Heart left ventricle (tissue), 16 donors: ENCODE data around the gene TAF10. TPM values are rescaled to one million over a fixed set of nuclear protein-coding genes. Genes with fewer than 3 reads are reported as not detected.

Experiments
- ATAC-seq, 4 donors: fragments of 200-7000 bp; cut with Tn5 transposase; one replicate each; pipeline ENCODE4 v1.9.1; 2020 to 2022; ENCODE audit warnings: moderate library complexity in 4 of 4, mild to moderate bottlenecking in 3 of 4, moderate number of reproducible peaks in 1 of 4
- DNase-seq, 5 donors: peaks; one replicate each; pipeline ENCODE4 v3.0.0-alpha.2; 2020
- H3K27ac ChIP-seq, 12 donors: fragments of 200-600 bp; sonication (generic) in 4 of 12; one replicate each; pipeline versions ENCODE4 v1.5.0 to v1.8.0; 2016 to 2022; ENCODE audit warnings: mild to moderate bottlenecking in 2 of 12
- H3K27me3 ChIP-seq, 9 donors: fragments of 200-600 bp; sonication (generic) in 2 of 9; one replicate each; pipeline versions ENCODE4 v1.5.1 to v1.8.0; 2016 to 2022; ENCODE audit warnings: mild to moderate bottlenecking in 3 of 9
- H3K36me3 ChIP-seq, 9 donors: fragments of 200-600 bp; sonication (generic) in 2 of 9; one replicate each; pipeline versions ENCODE4 v1.5.0 to v1.8.0; 2018 to 2022; ENCODE audit warnings: mild to moderate bottlenecking in 2 of 9
- H3K4me1 ChIP-seq, 12 donors: fragments of 200-600 bp; sonication (generic) in 4 of 12; one replicate each; pipeline versions ENCODE4 v1.5.0 to v1.8.0; 2016 to 2022; ENCODE audit warnings: mild to moderate bottlenecking in 3 of 12
- H3K4me3 ChIP-seq, 12 donors: fragments of 200-600 bp; sonication (generic) in 4 of 12; one replicate each; pipeline versions ENCODE4 v1.5.0 to v1.8.0; 2017 to 2022; ENCODE audit warnings: mild to moderate bottlenecking in 9 of 12, moderate library complexity in 4 of 12
- H3K9me3 ChIP-seq, 12 donors: fragments of 200-600 bp; sonication (generic) in 4 of 12; one replicate each; pipeline versions ENCODE4 v1.5.0 to v1.8.0; 2016 to 2022; ENCODE audit warnings: mild to moderate bottlenecking in 1 of 12
- POLR2A ChIP-seq, 2 donors: fragments of 450-650 bp; IDR thresholded peaks; one replicate each; pipeline ENCODE4 v1.6.1; 2017; ENCODE audit warnings: antibody characterized with exemption in 2 of 2, mild to moderate bottlenecking in 2 of 2, moderate library complexity in 2 of 2
- WGBS, 4 donors: extraction: QIAGEN DNeasy Blood & Tissue Kit in 2 of 4; methylation state at CpG; one replicate each; pipeline versions ENCODE4 v1.1.5 to v1.1.7; 2013 to 2018; 5-methylcytosine and 5-hydroxymethylcytosine counted together
- intact Hi-C, 10 donors: fragments of 100-400 bp; cut with DNase I; formaldehyde crosslinking; loops; one replicate each; pipeline versions ENCODE4 v1.11.1 to v1.14.2; 2022
- polyA plus RNA-seq, 2 donors: library from polyadenylated mRNA; stranded (reverse); fragments of 200-250 nt; gene quantifications; one replicate each; pipeline ENCODE4 v1.2.3, GENCODE V29; 2013
- total RNA-seq, 9 donors: library from RNA; depleted of rRNA in 2 of 9; stranded (reverse); fragments of >200 nt in 2 of 9; fragmentation: NEBNext Ultra II Directional in 3 of 9; extraction: Animal tissue kit (Norgen Biotek cat#: 25700) in 3 of 9; gene quantifications; one replicate each; pipeline versions ENCODE4 v1.1.0 to v1.2.4, GENCODE V29; 2016 to 2023
- TF ChIP-seq, protein P1 (sequence below), 12 donors: fragments of 200-600 bp; sonication (generic) in 4 of 12; IDR thresholded peaks; one replicate each; pipeline versions ENCODE4 v1.5.0 to v1.8.0; 2018 to 2022; ENCODE audit warnings: antibody characterized with exemption in 12 of 12, mild to moderate bottlenecking in 5 of 12
- donor health status: ischemic (EF 13 %, LVEDD 7.1; RV severe dilation, severe dysfunction).
- donor health status: healthy with polysubstance abuse.
- donor health status: DM: no; HTN: yes; CAD: no.
- donor health status: DM: no; HTN: no; CAD: no.
- donor health status: ischemic (EF 25% LVEDD 6.9; RV normal size, moderate dysfunction).
- donor health status: ischemic (EF 25% LVEDD 5.7; RV mildly dilated, moderate dysfunction).
- donor health status: healthy.
- donor health status: DM: yes; HTN: yes; CAD: no.
- donor health status: ischemic (EF 35%, LVEDD 5.7; RV mildly dilated, moderate dysfunction).
- donor health status: nonischemic (EF 11% LVEDD 7.7; RV severe dilation, severe dysfunction).
- donor health status: DM: yes; HTN: yes; CAD: no.
- donor health status: PGD.
- donor health status: ischemic (EF 29% LVEDD 5.4; RV normal size, mild dysfunction).
- donor health status: nonischemic (EF 23%, LVEDD 6.1; RV moderate dilation, normal function).

TAF10 gene
- total and polyA plus RNA-seq, 11 donors, result 42.3 to 155 (median 99.0) TPM

DNA sequence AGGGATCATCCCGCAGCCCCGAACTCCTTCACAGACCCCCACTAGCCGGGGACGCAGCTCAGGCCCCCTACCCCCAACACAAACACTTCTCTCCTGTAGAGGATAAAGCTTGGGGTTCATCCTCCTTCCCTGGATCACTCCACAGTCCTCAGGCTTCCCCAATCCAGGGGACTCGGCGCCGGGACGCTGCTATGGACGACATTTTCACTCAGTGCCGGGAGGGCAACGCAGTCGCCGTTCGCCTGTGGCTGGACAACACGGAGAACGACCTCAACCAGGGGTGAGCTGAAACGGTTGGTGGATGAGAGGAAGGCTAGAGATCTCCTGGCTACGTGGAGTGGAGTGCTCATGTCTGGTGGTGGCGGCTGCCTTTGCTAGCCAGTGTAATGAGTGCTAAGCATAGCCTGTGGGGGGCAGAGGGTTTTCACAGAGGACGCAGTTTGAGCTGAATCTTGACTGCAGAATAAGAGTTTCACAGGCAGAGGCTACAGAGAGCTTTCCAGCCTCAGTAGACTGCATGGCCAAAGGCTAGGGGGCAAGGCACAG is 7.9 kb downstream of the TAF10 start:
- Histone ChIP-seq H3K36me3 (peaks cover 0 to 54% (median 44%) of the 10 kb centered on the region in 9 donors), H3K27me3 (no peaks in the 10 kb centered on the region), H3K9me3 (no peaks in the 10 kb centered on the region), H3K4me1 (peaks cover 17 to 77% (median 56%) of the 10 kb centered on the region in 12 donors), H3K27ac (peak overlapping the region; percentile 83 to 99 (median 98)), H3K4me3 (peak overlapping the region; percentile 52 to 97 (median 92))
- intact Hi-C loops, result loop anchor here in 5 of 10 donors (2.0 to 5.0 kb wide), 5 partner anchors 43 to 212 kb away; partner anchors contain the start of genes MRPL17 (in 2 of the 5) and SMPD1 (in 1 of the 5)
- DNase-seq (peak; percentile 58 to 71 (median 63)), ATAC-seq (peak; percentile 40 to 60 (median 57))
- 0 to 2% (median 0%) methylated on average over 8 to 20 of the region's 20 CpGs for WGBS, 4 donors
- TF ChIP-seq, protein P1, sequence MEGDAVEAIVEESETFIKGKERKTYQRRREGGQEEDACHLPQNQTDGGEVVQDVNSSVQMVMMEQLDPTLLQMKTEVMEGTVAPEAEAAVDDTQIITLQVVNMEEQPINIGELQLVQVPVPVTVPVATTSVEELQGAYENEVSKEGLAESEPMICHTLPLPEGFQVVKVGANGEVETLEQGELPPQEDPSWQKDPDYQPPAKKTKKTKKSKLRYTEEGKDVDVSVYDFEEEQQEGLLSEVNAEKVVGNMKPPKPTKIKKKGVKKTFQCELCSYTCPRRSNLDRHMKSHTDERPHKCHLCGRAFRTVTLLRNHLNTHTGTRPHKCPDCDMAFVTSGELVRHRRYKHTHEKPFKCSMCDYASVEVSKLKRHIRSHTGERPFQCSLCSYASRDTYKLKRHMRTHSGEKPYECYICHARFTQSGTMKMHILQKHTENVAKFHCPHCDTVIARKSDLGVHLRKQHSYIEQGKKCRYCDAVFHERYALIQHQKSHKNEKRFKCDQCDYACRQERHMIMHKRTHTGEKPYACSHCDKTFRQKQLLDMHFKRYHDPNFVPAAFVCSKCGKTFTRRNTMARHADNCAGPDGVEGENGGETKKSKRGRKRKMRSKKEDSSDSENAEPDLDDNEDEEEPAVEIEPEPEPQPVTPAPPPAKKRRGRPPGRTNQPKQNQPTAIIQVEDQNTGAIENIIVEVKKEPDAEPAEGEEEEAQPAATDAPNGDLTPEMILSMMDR (IDR thresholded peaks at IDR 0.05), result peak in 5 of 12 donors; percentile 18 to 41 (median 24)
- no peak for TF ChIP-seq POLR2A (IDR thresholded peaks at IDR 0.05)

DNA sequence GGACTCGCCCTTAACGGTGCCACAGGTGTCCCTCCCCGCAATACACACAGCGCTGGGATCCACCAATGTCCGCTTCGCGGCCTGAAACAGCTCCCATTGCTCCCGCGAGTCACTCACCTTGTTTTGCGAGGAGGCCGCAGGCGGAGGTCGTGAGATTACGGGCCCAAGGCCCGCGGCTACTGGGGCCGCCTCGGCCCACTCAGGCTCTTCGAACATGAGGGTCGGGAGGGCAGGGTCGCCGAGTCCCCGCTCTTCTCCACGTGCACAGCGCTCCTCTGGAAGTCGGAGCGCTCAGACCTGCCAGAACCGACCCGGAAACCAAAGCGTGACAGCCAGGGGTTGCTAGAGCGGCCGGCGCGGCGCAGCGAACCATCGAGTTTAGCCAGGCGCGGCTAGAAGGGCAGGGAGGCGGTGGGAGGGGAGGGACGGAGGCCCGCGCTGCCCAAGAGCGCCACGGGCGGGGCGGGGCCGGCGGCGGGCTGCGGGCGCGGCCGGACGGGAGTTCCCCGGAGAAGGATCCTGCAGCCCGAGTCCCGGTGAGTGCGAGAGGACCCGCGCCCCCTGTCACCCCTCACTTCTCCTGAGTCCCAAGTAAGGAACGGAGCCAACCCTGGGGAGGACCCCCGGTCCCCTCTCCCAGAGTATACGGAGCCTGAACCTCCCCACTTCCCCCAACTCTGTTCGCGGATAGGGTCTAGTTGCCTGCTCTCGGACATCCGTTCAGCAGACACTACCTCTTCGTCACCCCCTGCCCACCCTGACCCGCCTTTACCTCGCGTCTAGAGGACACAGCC is 8.5 kb downstream of the TAF10 start, which contains the start of the genes ILK and RRP8:
Gene ILK, plus strand, starts transcription at position 488 of the 794 bp plus-strand sequence. CDS start 498 bp downstream, outside the sequence.
Gene RRP8, minus strand, starts transcription at position 330 of the 794 bp plus-strand sequence. Its CDS starts 114 bp downstream, at position 216.
- Histone ChIP-seq H3K9me3 (no peaks in the 10 kb centered on the region), H3K27me3 (no peaks in the 10 kb centered on the region), H3K4me3 (peak within 1 kb of the TSS; percentile 52 to 97 (median 92)), H3K27ac (peak within 1 kb of the TSS; percentile 83 to 99 (median 98)), H3K4me1 (peaks cover 17 to 80% (median 58%) of the 10 kb centered on the region in 12 donors), H3K36me3 (peaks cover 0 to 54% (median 44%) of the 10 kb centered on the region in 9 donors)
- TF ChIP-seq POLR2A (IDR thresholded peaks at IDR 0.05), result peak; percentile 54 to 86
- TF ChIP-seq, protein P1 (IDR thresholded peaks at IDR 0.05), result peak in 8 of 12 donors; percentile 8 to 63 (median 38)
- peak; percentile 94 to 96 (median 95) for DNase-seq
- peak; percentile 73 to 92 (median 90) for ATAC-seq
- 0 to 1% (median 0%) methylated on average over 36 to 72 of the region's 72 CpGs for WGBS, 4 donors
- intact Hi-C loops, result loop anchor here in 5 of 10 donors (2.0 to 5.0 kb wide), 5 partner anchors 43 to 211 kb away; partner anchors contain the start of genes MRPL17 (in 2 of the 5) and SMPD1 (in 1 of the 5)

GRCh38 chr11:6602096-6602940 is 9.7 kb downstream of the TAF10 start:
- peaks cover 13 to 80% (median 54%) of the 10 kb centered on the region in 12 donors for H3K4me1 ChIP-seq
- WGBS, 4 donors, result 55 to 62% (median 58%) methylated on average over 7 of the region's 7 CpGs
- no peaks in the 10 kb centered on the region for H3K9me3 ChIP-seq
- TF ChIP-seq, protein P1 (IDR thresholded peaks at IDR 0.05), result no peak
- no peak for TF ChIP-seq POLR2A (IDR thresholded peaks at IDR 0.05)
- peaks cover 0 to 52% (median 41%) of the 10 kb centered on the region in 9 donors for H3K36me3 ChIP-seq
- intact Hi-C loops, result loop anchor here in 5 of 10 donors (5.0 kb wide), 4 partner anchors 45 to 210 kb away; partner anchors contain the start of genes MRPL17 (in 2 of the 5) and SMPD1 (in 1 of the 5)
- no peak for ATAC-seq
- no peak for DNase-seq
- H3K27me3 ChIP-seq, result no peaks in the 10 kb centered on the region
- peak overlapping the region; percentile 52 to 97 (median 92) for H3K4me3 ChIP-seq
- peak overlapping the region in 11 of 12 donors; percentile 83 to 99 (median 98) for H3K27ac ChIP-seq
